Mononuclear cell (primary cell): ENCODE measurements around the gene ARPC3. TPM values are rescaled to one million over a fixed set of nuclear protein-coding genes. Genes with fewer than 3 reads are reported as not detected.

Experiments used
- total RNA-seq: library from RNA; depleted of rRNA; stranded (reverse); fragments of >200 nt; gene quantifications from one replicate; pipeline ENCODE4 v1.2.3, GENCODE V29; 2012

The ARPC3 gene
- total RNA-seq, 1 donor, result 635 TPM

Other genes with a start within 250 kb of the ARPC3 start
- gene ATP2A2, start 169.1 kb downstream of the ARPC3 start, total RNA-seq, result 71.7 TPM
- gene ANAPC7, start 46.6 kb downstream of the ARPC3 start, total RNA-seq, result 16.2 TPM
- gene GPN3, start 17.9 kb upstream of the ARPC3 start, total RNA-seq, result 3.6 TPM
- 9.0 TPM for gene FAM216A, start 18.5 kb upstream of the ARPC3 start, total RNA-seq
- 46.0 TPM for gene VPS29, start 51.8 kb upstream of the ARPC3 start, total RNA-seq
- gene RAD9B, start 52.0 kb upstream of the ARPC3 start, total RNA-seq, result 0.94 TPM
- 56.8 TPM for gene PPTC7, start 133.0 kb upstream of the ARPC3 start, total RNA-seq
- 7.9 TPM for gene TCTN1, start 163.8 kb upstream of the ARPC3 start, total RNA-seq
- gene HVCN1, start 238.8 kb upstream of the ARPC3 start, total RNA-seq, result 18.5 TPM